ENCODE data around the gene CTNNBIP1.

CTNNBIP1 gene

GRCh38 chr1:9881838-9882249 lies 28.2 kb downstream of the CTNNBIP1 start:
- H3K4me3 ChIP-seq (ENCODE audit: control insufficient read depth in 1 of 7, extremely low read depth in 1 of 7, insufficient read depth in 4 of 7, low read depth in 2 of 7, low read length in 6 of 7) = no peak overlapping the region
- peaks cover 0 to 22% (median 3%) of the 10 kb centered on the region in 4 experiments for H3K36me3 ChIP-seq (ENCODE audit: control insufficient read depth in 4 of 4, insufficient read depth in 4 of 4, low read length in 3 of 4)
- ChIA-PET POLR2A (no interaction called here), CTCF (interaction anchor here (0.6 to 2.1 kb wide), 6 partner anchors 9 to 100 kb away, joined by 3 to 5 read pairs (median 3); no protein-coding TSS in a partner anchor)
- WGBS (ENCODE audit: insufficient coverage) = 100% methylated on average over 1 of the region's 2 CpGs
- no peaks in the 10 kb centered on the region for H3K9me3 ChIP-seq (ENCODE audit: control extremely low read depth in 1 of 5, control insufficient read depth in 4 of 5, insufficient read depth in 2 of 5, low read depth in 1 of 5, low read length in 4 of 5)
- peak overlapping the region in 1 of 2 experiments; percentile 7 for H3K27ac ChIP-seq (ENCODE audit: insufficient read depth in 1 of 2, low read depth in 1 of 2, low read length in 2 of 2, poor library complexity in 1 of 2, severe bottlenecking in 2 of 2)
- peak in 2 of 3 donors; percentile 50 to 62 for DNase-seq
- peaks cover 0 to 48% (median 25%) of the 10 kb centered on the region in 4 experiments for H3K4me1 ChIP-seq (ENCODE audit: control extremely low read depth in 1 of 4, control insufficient read depth in 4 of 4, insufficient read depth in 4 of 4, low read length in 3 of 4)
- no peaks in the 10 kb centered on the region for H3K27me3 ChIP-seq (replicated peaks in 2 of 5; ENCODE audit: control insufficient read depth in 4 of 5, insufficient read depth in 5 of 5, low read length in 4 of 5)

DNA sequence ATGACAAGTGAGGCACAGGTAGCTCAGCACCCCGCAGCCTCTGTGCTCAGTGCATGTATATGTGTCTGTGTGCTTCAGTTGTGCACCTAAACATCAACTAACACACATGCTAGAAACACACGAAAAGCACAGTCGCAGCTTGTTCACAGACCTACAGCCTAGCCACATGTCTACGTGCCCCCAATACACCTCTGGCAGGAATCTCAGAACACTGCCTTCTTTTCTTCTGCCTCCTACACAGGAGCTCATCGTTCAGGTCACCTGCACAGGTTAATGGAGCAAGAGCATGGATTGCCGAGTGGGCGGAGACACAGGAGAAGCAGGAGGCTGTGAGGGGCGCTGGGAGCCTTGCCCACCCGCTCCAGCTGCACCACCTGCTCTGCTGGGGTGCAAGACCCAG lies 31.7 kb downstream of the CTNNBIP1 start:
- Histone ChIP-seq H3K4me1 (ENCODE audit: control extremely low read depth in 1 of 4, control insufficient read depth in 4 of 4, insufficient read depth in 4 of 4, low read length in 3 of 4) (peaks cover 0 to 39% (median 26%) of the 10 kb centered on the region in 4 experiments), H3K9me3 (ENCODE audit: control extremely low read depth in 1 of 5, control insufficient read depth in 4 of 5, insufficient read depth in 2 of 5, low read depth in 1 of 5, low read length in 4 of 5) (no peaks in the 10 kb centered on the region), H3K36me3 (ENCODE audit: control insufficient read depth in 4 of 4, insufficient read depth in 4 of 4, low read length in 3 of 4) (peaks cover 0 to 3% (median 2%) of the 10 kb centered on the region in 4 experiments), H3K27ac (ENCODE audit: insufficient read depth in 1 of 2, low read depth in 1 of 2, low read length in 2 of 2, poor library complexity in 1 of 2, severe bottlenecking in 2 of 2) (no peak overlapping the region), H3K27me3 (replicated peaks in 2 of 5; ENCODE audit: control insufficient read depth in 4 of 5, insufficient read depth in 5 of 5, low read length in 4 of 5) (no peaks in the 10 kb centered on the region), H3K4me3 (ENCODE audit: control insufficient read depth in 1 of 7, extremely low read depth in 1 of 7, insufficient read depth in 4 of 7, low read depth in 2 of 7, low read length in 6 of 7) (no peak overlapping the region)
- WGBS (ENCODE audit: insufficient coverage) = 95% methylated on average over 6 of the region's 9 CpGs
- ChIA-PET POLR2A (interaction anchor here (1.6 kb wide), 1 partner anchor 9 kb away, joined by 5 read pairs; no protein-coding TSS in a partner anchor), CTCF (interaction anchor here (1.1 to 8.9 kb wide), 9 partner anchors 7 to 157 kb away, joined by 3 to 129 read pairs (median 8); partner anchors contain the start of genes LZIC and NMNAT1)
- DNase-seq = no peak

DNA sequence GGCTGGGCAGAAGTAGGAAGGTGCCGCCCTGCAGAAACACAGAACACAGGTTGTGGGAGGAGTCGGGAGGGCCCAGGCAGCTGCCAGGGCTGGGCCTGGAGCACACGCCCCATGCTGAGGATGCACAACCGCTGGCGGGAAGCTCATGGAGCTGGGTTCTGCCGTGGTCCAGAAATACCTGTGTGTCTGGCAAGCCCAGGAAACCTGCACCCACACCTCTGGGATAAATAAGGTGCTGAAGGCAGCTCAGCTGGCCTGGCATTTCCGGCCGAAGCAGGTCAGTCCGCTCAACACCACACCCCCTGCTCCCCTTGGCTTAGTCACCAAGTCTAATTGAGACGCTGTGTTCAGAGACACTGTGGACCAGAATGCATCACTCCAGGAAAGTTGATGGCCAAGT lies 32.1 kb downstream of the CTNNBIP1 start:
- 92% methylated on average over 10 of the region's 10 CpGs for WGBS (ENCODE audit: insufficient coverage)
- peaks cover 0 to 3% (median 2%) of the 10 kb centered on the region in 4 experiments for H3K36me3 ChIP-seq (ENCODE audit: control insufficient read depth in 4 of 4, insufficient read depth in 4 of 4, low read length in 3 of 4)
- ChIA-PET POLR2A (interaction anchor here (1.6 kb wide), 1 partner anchor 10 kb away, joined by 5 read pairs; no protein-coding TSS in a partner anchor), CTCF (interaction anchor here (0.6 to 8.9 kb wide), 12 partner anchors 8 to 157 kb away, joined by 3 to 129 read pairs (median 6); partner anchors contain the start of genes LZIC and NMNAT1)
- no peaks in the 10 kb centered on the region for H3K27me3 ChIP-seq (replicated peaks in 2 of 5; ENCODE audit: control insufficient read depth in 4 of 5, insufficient read depth in 5 of 5, low read length in 4 of 5)
- peaks cover 0 to 34% (median 22%) of the 10 kb centered on the region in 4 experiments for H3K4me1 ChIP-seq (ENCODE audit: control extremely low read depth in 1 of 4, control insufficient read depth in 4 of 4, insufficient read depth in 4 of 4, low read length in 3 of 4)
- no peak for DNase-seq
- H3K4me3 ChIP-seq (ENCODE audit: control insufficient read depth in 1 of 7, extremely low read depth in 1 of 7, insufficient read depth in 4 of 7, low read depth in 2 of 7, low read length in 6 of 7) = no peak overlapping the region
- no peak overlapping the region for H3K27ac ChIP-seq (ENCODE audit: insufficient read depth in 1 of 2, low read depth in 1 of 2, low read length in 2 of 2, poor library complexity in 1 of 2, severe bottlenecking in 2 of 2)
- no peaks in the 10 kb centered on the region for H3K9me3 ChIP-seq (ENCODE audit: control extremely low read depth in 1 of 5, control insufficient read depth in 4 of 5, insufficient read depth in 2 of 5, low read depth in 1 of 5, low read length in 4 of 5)

DNA sequence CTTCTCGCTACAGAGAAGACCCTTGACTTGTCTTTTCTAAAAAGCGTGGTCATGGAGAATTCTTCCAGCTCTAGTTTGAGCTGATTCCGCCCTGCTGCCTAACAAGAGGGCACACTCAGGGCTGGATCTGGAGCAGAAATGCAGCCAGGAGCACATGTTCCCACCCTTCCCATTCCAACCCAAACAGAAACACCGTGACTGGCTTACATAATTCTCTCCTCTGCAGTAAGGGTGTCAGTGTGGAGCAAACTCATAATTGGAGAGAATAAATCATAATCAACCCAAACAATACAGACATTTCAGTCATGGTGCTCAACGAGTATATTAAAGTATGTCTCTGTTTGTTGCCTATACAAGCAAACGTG lies 34.5 kb downstream of the CTNNBIP1 start:
- no peak overlapping the region for H3K4me3 ChIP-seq (ENCODE audit: control insufficient read depth in 1 of 7, extremely low read depth in 1 of 7, insufficient read depth in 4 of 7, low read depth in 2 of 7, low read length in 6 of 7)
- H3K27ac ChIP-seq (ENCODE audit: insufficient read depth in 1 of 2, low read depth in 1 of 2, low read length in 2 of 2, poor library complexity in 1 of 2, severe bottlenecking in 2 of 2) = no peak overlapping the region
- POLR2A ChIA-PET = no interaction called here

DNA sequence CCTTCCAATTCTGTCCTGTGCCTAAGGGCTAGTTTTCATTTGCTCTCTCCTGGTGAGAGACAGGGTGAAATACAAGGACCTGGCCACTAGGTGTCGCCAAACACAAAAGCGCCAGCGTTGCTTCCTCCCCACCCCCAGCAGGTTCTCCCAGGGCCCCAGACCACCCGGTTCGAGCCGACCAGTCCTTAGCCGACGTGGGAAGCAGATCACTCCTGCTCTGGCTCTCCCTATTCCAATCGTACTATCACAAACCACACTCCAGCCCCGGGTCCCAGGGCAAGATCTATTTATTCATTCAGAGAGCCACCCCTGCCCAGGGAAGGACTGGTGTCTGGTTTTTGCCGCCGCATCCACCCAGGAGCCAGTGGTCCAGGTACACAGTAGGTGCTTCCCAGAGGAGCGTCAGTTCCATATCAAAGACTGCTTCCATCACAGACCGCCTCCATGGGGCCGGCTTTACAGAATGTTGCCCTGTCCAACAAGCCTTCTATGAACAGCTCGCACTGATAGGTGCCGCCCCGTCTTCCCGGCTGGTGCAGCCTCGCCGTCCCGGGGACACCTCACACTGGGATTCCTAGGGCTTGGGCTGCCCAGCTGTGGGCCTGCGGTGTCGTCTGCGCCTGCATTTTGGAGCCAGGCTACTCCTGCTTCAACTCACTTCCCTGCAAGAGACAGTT lies 35.0 kb downstream of the CTNNBIP1 start:
- Histone ChIP-seq H3K4me3 (ENCODE audit: control insufficient read depth in 1 of 7, extremely low read depth in 1 of 7, insufficient read depth in 4 of 7, low read depth in 2 of 7, low read length in 6 of 7) (peak overlapping the region in 2 of 7 experiments; percentile 2 to 50), H3K27ac (ENCODE audit: insufficient read depth in 1 of 2, low read depth in 1 of 2, low read length in 2 of 2, poor library complexity in 1 of 2, severe bottlenecking in 2 of 2) (no peak overlapping the region), H3K9me3 (ENCODE audit: control extremely low read depth in 1 of 5, control insufficient read depth in 4 of 5, insufficient read depth in 2 of 5, low read depth in 1 of 5, low read length in 4 of 5) (no peaks in the 10 kb centered on the region), H3K27me3 (replicated peaks in 2 of 5; ENCODE audit: control insufficient read depth in 4 of 5, insufficient read depth in 5 of 5, low read length in 4 of 5) (no peaks in the 10 kb centered on the region), H3K4me1 (ENCODE audit: control extremely low read depth in 1 of 4, control insufficient read depth in 4 of 4, insufficient read depth in 4 of 4, low read length in 3 of 4) (peaks cover 0 to 13% (median 6%) of the 10 kb centered on the region in 4 experiments), H3K36me3 (ENCODE audit: control insufficient read depth in 4 of 4, insufficient read depth in 4 of 4, low read length in 3 of 4) (peaks cover 0 to 18% (median 14%) of the 10 kb centered on the region in 4 experiments)
- DNase-seq = peak; percentile 78 to 85 (median 78)
- POLR2A ChIA-PET = no interaction called here
- CTCF ChIA-PET = interaction anchor here (0.6 to 18.8 kb wide), 15 partner anchors 11 to 217 kb away, joined by 3 to 321 read pairs (median 5); partner anchors contain the start of genes LZIC and NMNAT1
- WGBS (ENCODE audit: insufficient coverage) = 55% methylated on average over 25 of the region's 25 CpGs

More for the DNA sequence above, 34.5 kb downstream of the CTNNBIP1 start:
- peaks cover 0 to 13% (median 10%) of the 10 kb centered on the region in 4 experiments for H3K36me3 ChIP-seq (ENCODE audit: control insufficient read depth in 4 of 4, insufficient read depth in 4 of 4, low read length in 3 of 4)
- H3K27me3 ChIP-seq (replicated peaks in 2 of 5; ENCODE audit: control insufficient read depth in 4 of 5, insufficient read depth in 5 of 5, low read length in 4 of 5) = no peaks in the 10 kb centered on the region
- no peaks in the 10 kb centered on the region for H3K9me3 ChIP-seq (ENCODE audit: control extremely low read depth in 1 of 5, control insufficient read depth in 4 of 5, insufficient read depth in 2 of 5, low read depth in 1 of 5, low read length in 4 of 5)
- H3K4me1 ChIP-seq (ENCODE audit: control extremely low read depth in 1 of 4, control insufficient read depth in 4 of 4, insufficient read depth in 4 of 4, low read length in 3 of 4) = peaks cover 0 to 13% (median 6%) of the 10 kb centered on the region in 4 experiments
- WGBS (ENCODE audit: insufficient coverage) = 100% methylated on average over 4 of the region's 6 CpGs
- CTCF ChIA-PET = interaction anchor here (1.3 to 18.8 kb wide), 9 partner anchors 13 to 93 kb away, joined by 3 to 321 read pairs (median 8); partner anchors contain the start of genes LZIC and NMNAT1
- DNase-seq = no peak

DNA sequence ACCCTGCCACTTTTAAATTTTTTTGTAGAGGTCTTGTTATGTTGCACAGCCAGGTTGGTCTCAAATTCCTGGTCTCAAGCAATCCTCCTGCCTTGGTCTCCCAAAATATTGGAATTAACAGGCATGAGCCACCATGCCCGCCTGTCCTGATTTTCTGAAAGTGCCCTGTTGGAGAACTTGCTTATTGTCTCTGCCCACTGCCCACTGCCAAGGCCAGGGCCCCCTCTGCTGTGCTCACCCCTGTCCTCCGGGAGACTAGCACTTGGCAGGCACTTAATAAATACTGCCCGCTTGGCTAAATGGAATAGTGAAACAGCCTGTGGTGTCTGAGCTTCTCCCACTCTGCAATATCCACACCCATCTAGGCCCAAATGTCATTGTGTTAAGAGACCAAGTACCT lies 35.7 kb downstream of the CTNNBIP1 start:
- Histone ChIP-seq H3K9me3 (ENCODE audit: control extremely low read depth in 1 of 5, control insufficient read depth in 4 of 5, insufficient read depth in 2 of 5, low read depth in 1 of 5, low read length in 4 of 5) (no peaks in the 10 kb centered on the region), H3K27me3 (replicated peaks in 2 of 5; ENCODE audit: control insufficient read depth in 4 of 5, insufficient read depth in 5 of 5, low read length in 4 of 5) (no peaks in the 10 kb centered on the region), H3K36me3 (ENCODE audit: control insufficient read depth in 4 of 4, insufficient read depth in 4 of 4, low read length in 3 of 4) (peaks cover 0 to 25% (median 19%) of the 10 kb centered on the region in 4 experiments), H3K4me3 (ENCODE audit: control insufficient read depth in 1 of 7, extremely low read depth in 1 of 7, insufficient read depth in 4 of 7, low read depth in 2 of 7, low read length in 6 of 7) (no peak overlapping the region), H3K27ac (ENCODE audit: insufficient read depth in 1 of 2, low read depth in 1 of 2, low read length in 2 of 2, poor library complexity in 1 of 2, severe bottlenecking in 2 of 2) (no peak overlapping the region), H3K4me1 (ENCODE audit: control extremely low read depth in 1 of 4, control insufficient read depth in 4 of 4, insufficient read depth in 4 of 4, low read length in 3 of 4) (peaks cover 0 to 13% (median 6%) of the 10 kb centered on the region in 4 experiments)
- DNase-seq = no peak
- POLR2A ChIA-PET = no interaction called here
- CTCF ChIA-PET = interaction anchor here (0.6 to 18.8 kb wide), 14 partner anchors 10 to 216 kb away, joined by 3 to 321 read pairs (median 4); partner anchors contain the start of genes LZIC and NMNAT1
- 96% methylated on average over 3 of the region's 3 CpGs for WGBS (ENCODE audit: insufficient coverage)
